Measurements from ENCODE around the gene TMC3. TPM values are rescaled to one million over a fixed set of nuclear protein-coding genes. Genes with fewer than 3 reads are reported as not detected.

Gene TMC3
- total and polyA plus RNA-seq, 9 of the 15 experiments (the other 6 are each of a cell fraction or from before 2014, with no cell fraction given) = 0.01 to 0.14 TPM; not detected in 7

DNA sequence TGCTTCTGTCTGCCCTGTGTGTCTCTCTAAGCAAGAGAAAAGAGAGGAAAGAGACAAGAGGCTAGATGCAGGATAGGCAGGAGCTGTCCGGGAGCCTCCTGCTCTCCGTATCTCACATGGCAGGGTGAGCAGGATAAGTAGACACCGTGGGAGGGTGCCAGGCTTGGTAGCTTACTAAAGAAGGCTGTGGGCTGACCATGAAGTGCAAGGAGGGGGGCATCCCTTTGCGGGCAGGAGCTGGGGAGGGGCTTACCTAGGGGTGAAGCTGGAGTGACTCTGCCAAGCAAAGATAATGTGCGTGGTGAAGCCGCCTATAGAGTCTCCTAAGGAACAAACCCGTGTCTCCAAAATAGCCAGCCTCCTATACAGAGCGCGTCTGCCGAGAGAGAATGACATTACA lies 33.7 kb upstream of the TMC3 start:
- no peaks in the 10 kb centered on the region for H3K4me1 ChIP-seq (replicated peaks in 1 of 2; ENCODE audit: control insufficient read depth in 2 of 2, insufficient read depth in 2 of 2, low read length in 2 of 2)
- in situ Hi-C loops (cut with MboI) (loop anchor here (10.0 kb wide), 1 partner anchor 433 kb away; no protein-coding TSS in a partner anchor), intact Hi-C loops (cut with micrococcal nuclease) (loop anchor here (10.0 kb wide), 1 partner anchor 697 kb away; no protein-coding TSS in a partner anchor)
- H3K9ac ChIP-seq (ENCODE audit: insufficient read depth in 1 of 2, low read depth in 2 of 2, low read length in 2 of 2) = no peak overlapping the region
- H3K9me1 ChIP-seq (ENCODE audit: control insufficient read depth, insufficient read depth, low read length) = no peaks in the 10 kb centered on the region
- POLR2A ChIA-PET = no interaction called here
- no peaks in the 10 kb centered on the region for H3K36me3 ChIP-seq (ENCODE audit: control insufficient read depth, insufficient read depth, low read length)
- DNase-seq (ENCODE audit: extremely low read depth in 1 of 4, low spot score in 3 of 4) (no peak), FAIRE-seq (no peak), ATAC-seq (no peak)
- TF ChIP-seq FOXP1 (CRISPR knock-in tag; IDR thresholded peaks at IDR 0.05) (no peak), ILK (tag; IDR thresholded peaks at IDR 0.05; ENCODE audit: borderline replicate concordance, low read depth) (no peak), MBD2 (IDR thresholded peaks at IDR 0.05; ENCODE audit: borderline replicate concordance, low read depth) (no peak), PTTG1 (tag; IDR thresholded peaks at IDR 0.05; ENCODE audit: low read depth) (no peak), ZNF75A (CRISPR knock-in tag; IDR thresholded peaks at IDR 0.05) (no peak), ZNF12 (CRISPR knock-in tag; IDR thresholded peaks at IDR 0.05) (no peak), SMAD3 (CRISPR knock-in tag; conservative IDR thresholded peaks at IDR 0.05) (no peak)
- H3K4me3 ChIP-seq = no peak overlapping the region
- BruUV-seq (replicated peaks) = no TSS peak
- CTCF ChIA-PET (ENCODE audit: low intra/inter-chr PET ratio) = no interaction called here
- no peak overlapping the region for H3K4me2 ChIP-seq (ENCODE audit: insufficient read depth, low read length)
- no peak overlapping the region for H2AFZ ChIP-seq (ENCODE audit: low read depth, low read length)
- no peaks in the 10 kb centered on the region for H3K79me2 ChIP-seq (ENCODE audit: control insufficient read depth, insufficient read depth, low read length)
- no peak overlapping the region for H3K27ac ChIP-seq (ENCODE audit: extremely low read depth, low read depth, low read length)
- no peaks in the 10 kb centered on the region for H4K20me1 ChIP-seq (replicated peaks; ENCODE audit: control insufficient read depth, insufficient read depth, low read length)
- 0% methylated on average over 10 of the region's 10 CpGs for WGBS (ENCODE audit: insufficient coverage, low coverage, missing lambda C conversion rate)
- H3K9me3 ChIP-seq (replicated peaks; ENCODE audit: control insufficient read depth, insufficient read depth, low read depth, low read length) = no peaks in the 10 kb centered on the region
- H3K27me3 ChIP-seq (ENCODE audit: control insufficient read depth in 2 of 2, insufficient read depth in 2 of 2, low read length in 2 of 2) = peaks cover 2 to 7% of the 10 kb centered on the region in 2 experiments; a peak in 3 of 5 replicates
